Lung (tissue), 12 donors: ENCODE measurements around the gene TRPM2. TPM values are rescaled to one million over a fixed set of nuclear protein-coding genes. Genes with fewer than 3 reads are reported as not detected.

ENCODE experiments used
- ATAC-seq: fragments of 200-7000 bp; cut with Tn5 transposase; one replicate; pipeline ENCODE4 v1.9.1; 2020; ENCODE audit warnings: moderate number of reproducible peaks; ENCODE audit not compliant: insufficient read depth, low FRiP score
- DNase-seq, 3 donors: peaks; one replicate each; pipeline ENCODE4 v3.0.0-alpha.2; 2013 to 2017
- H3K27ac ChIP-seq, 2 donors: one replicate each; pipeline ENCODE4 v1.5.1; 2013; ENCODE audit warnings: mild to moderate bottlenecking in 2 of 2, moderate library complexity in 2 of 2, control low read depth in 1 of 2, inconsistent platforms in 1 of 2, low read depth in 1 of 2, low read length in 1 of 2
- H3K27me3 ChIP-seq, 3 donors: one replicate each; pipeline ENCODE4 v1.5.1; 2013; ENCODE audit warnings: low read length in 2 of 3; ENCODE audit not compliant: control insufficient read depth in 3 of 3, insufficient read depth in 3 of 3
- H3K36me3 ChIP-seq, 4 donors: one replicate each; pipeline ENCODE4 v1.5.1; 2013; ENCODE audit warnings: low read length in 4 of 4, mild to moderate bottlenecking in 1 of 4, moderate library complexity in 1 of 4; ENCODE audit not compliant: control insufficient read depth in 4 of 4, insufficient read depth in 4 of 4
- H3K4me1 ChIP-seq, 5 donors: one replicate each; pipeline ENCODE4 v1.5.1; 2013; ENCODE audit warnings: low read length in 5 of 5, mild to moderate bottlenecking in 2 of 5, moderate library complexity in 1 of 5; ENCODE audit not compliant: control insufficient read depth in 5 of 5, insufficient read depth in 5 of 5
- H3K4me3 ChIP-seq: one replicate; pipeline ENCODE4 v1.5.1; 2013; ENCODE audit warnings: mild to moderate bottlenecking, control low read depth, moderate library complexity
- H3K9ac ChIP-seq, 2 donors: one replicate each; pipeline ENCODE4 v1.5.1; 2013; ENCODE audit warnings: low read length in 2 of 2, control low read depth in 1 of 2; ENCODE audit not compliant: insufficient read depth in 1 of 2
- H3K9me3 ChIP-seq, 4 donors: one replicate each; pipeline ENCODE4 v1.5.1; 2013; ENCODE audit warnings: low read length in 3 of 4, mild to moderate bottlenecking in 1 of 4, moderate library complexity in 1 of 4; ENCODE audit not compliant: control insufficient read depth in 4 of 4, insufficient read depth in 3 of 4
- CTCF ChIP-seq: IDR thresholded peaks from 2 replicates; pipeline ENCODE4 v1.5.1; 2012; ENCODE audit warnings: mild to moderate bottlenecking; ENCODE audit errors: control extremely low read depth, extremely low read depth
- WGBS, 2 donors: extraction: QIAGEN DNeasy Blood & Tissue Kit; methylation state at CpG; one replicate each; pipeline ENCODE4 v1.1.7; 2013; 5-methylcytosine and 5-hydroxymethylcytosine counted together
- polyA plus RNA-seq, 2 donors: library from polyadenylated mRNA; stranded (reverse); fragments of 200-250 nt; gene quantifications; one replicate each; pipeline ENCODE4 v1.2.1, GENCODE V29; 2013
- total RNA-seq, 2 donors: library from RNA; depleted of rRNA in 1 of 2; stranded (reverse); fragments of >200 nt in 1 of 2; gene quantifications; one replicate each; pipeline ENCODE4 v1.2.1, GENCODE V29; 2014 to 2021
- donor health status: control.
- donor health status: control.
- donor health status: Bipolar disorder and iron deficiency.
- donor health status: healthy.
- donor health status: DM: yes; HTN: yes; CAD: no.

The TRPM2 gene
- total and polyA plus RNA-seq, 4 donors, result 5.9 to 26.2 (median 10.3) TPM

DNA sequence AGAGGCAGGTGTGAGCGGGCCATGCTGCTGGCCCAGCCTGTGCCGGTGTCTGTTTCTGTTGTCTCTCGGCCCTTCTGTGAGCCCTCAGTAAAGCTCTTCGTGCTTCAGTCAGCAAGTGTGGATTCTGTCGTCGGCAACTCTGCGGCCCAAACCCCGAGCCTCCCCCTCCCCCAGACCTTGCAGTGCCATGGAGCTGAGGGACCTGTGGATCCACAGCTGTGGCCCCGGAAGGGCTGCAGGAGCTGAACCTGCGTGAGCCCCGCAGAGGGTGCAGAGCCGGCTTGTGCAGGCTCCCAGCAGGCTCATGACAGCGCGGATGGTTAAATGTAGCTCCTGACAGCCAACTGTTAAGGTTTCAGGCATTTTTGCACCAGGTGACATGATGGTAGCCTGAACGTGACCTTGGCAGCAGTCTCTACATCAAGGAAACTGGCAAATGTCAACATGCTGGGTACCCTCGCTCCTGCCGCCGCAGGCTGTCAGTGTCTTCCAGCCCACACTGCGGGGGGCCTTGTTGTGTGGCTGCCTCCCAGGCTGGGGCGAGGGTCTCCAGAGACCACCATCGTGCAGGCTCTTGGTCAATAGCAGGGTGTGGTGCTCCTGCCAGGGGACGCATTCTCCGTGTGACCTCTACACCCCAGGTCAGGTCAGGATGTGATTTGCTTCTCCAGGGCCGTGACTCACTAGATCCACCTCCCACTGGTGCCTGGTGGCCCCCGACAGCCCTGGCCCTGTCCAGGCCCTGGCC is 108.8 kb downstream of the TRPM2 start:
- Histone ChIP-seq H3K4me1 (peaks cover 0 to 9% (median 0%) of the 10 kb centered on the region in 5 donors), H3K4me3 (no peak overlapping the region), H3K9ac (no peak overlapping the region), H3K36me3 (peaks cover 0 to 5% (median 0%) of the 10 kb centered on the region in 4 donors), H3K9me3 (peaks cover 0 to 3% (median 0%) of the 10 kb centered on the region in 4 donors), H3K27ac (no peak overlapping the region), H3K27me3 (no peaks in the 10 kb centered on the region)
- TF ChIP-seq CTCF, result no peak
- 92% methylated on average over 25 of the region's 25 CpGs for WGBS, 2 donors
- DNase-seq, result peak in 1 of 3 donors; percentile 7
- no peak for ATAC-seq

- ATAC-seq, result no peak
- no peak for TF ChIP-seq CTCF
- H3K9me3 ChIP-seq, result peaks cover 0 to 3% (median 0%) of the 10 kb centered on the region in 4 donors
These were observed 109.4 kb downstream of the TRPM2 start for GRCh38 chr21:44462834-44463200.

GRCh38 chr21:44463724-44464123 is 110.3 kb downstream of the TRPM2 start:
- Histone ChIP-seq H3K9me3 (peaks cover 0 to 3% (median 0%) of the 10 kb centered on the region in 4 donors), H3K4me3 (no peak overlapping the region), H3K27ac (no peak overlapping the region), H3K36me3 (no peaks in the 10 kb centered on the region), H3K4me1 (peaks cover 0 to 9% (median 0%) of the 10 kb centered on the region in 5 donors), H3K27me3 (no peaks in the 10 kb centered on the region), H3K9ac (no peak overlapping the region)
- no peak for ATAC-seq
- WGBS, 2 donors, result 71 to 76% methylated on average over 30 of the region's 30 CpGs
- peak in 2 of 3 donors; percentile 20 to 49 for DNase-seq
- no peak for TF ChIP-seq CTCF

More at GRCh38 chr21:44462834-44463200, 109.4 kb downstream of the TRPM2 start:
- H3K36me3 ChIP-seq, result no peaks in the 10 kb centered on the region
- 85 to 94% methylated on average over 11 of the region's 11 CpGs for WGBS, 2 donors
- no peaks in the 10 kb centered on the region for H3K27me3 ChIP-seq
- H3K9ac ChIP-seq, result no peak overlapping the region
- no peak for DNase-seq
- H3K27ac ChIP-seq, result no peak overlapping the region
- no peak overlapping the region for H3K4me3 ChIP-seq
- H3K4me1 ChIP-seq, result peaks cover 0 to 9% (median 0%) of the 10 kb centered on the region in 5 donors
